ENCODE results near the gene CYP8B1. TPM values are rescaled to one million over a fixed set of nuclear protein-coding genes. Genes with fewer than 3 reads are reported as not detected.

Gene CYP8B1
- total and polyA plus RNA-seq, 2 of the 13 experiments (the other 11 are each of a cell fraction or from before 2014, with no cell fraction given): 0.58 to 2.0 TPM

DNA sequence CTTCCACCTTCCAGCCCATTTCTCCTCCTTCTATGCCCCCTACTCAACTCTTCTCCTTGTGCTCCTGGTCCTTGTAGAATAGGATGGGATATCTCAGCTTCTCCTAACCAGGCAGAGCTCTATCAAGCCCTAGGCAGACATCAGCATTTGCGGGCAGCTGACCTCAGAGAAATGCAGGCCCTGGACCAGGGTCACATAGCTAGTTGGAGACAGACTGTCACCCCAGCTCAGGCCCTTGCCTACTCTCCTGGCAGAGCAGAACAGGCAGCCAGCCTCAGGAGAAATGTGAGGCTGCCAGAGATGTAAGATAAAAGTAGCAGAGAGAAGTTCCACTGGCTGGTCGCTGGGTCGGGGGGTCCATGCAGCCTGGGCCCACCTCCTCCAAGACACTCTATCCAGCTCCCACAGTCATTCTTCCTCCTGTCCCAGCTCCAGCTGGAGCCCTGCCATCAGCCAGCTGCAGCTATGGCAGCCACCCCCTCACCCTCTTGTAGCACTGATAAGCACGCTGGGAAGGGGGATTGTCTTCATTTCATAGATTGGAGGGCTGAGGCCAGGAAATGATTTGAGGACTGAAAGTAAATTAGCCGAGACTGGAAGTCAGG lies 4.0 kb downstream of the CYP8B1 start:
- ATAC-seq (no peak), FAIRE-seq (no peak), DNase-seq (ENCODE audit: low spot score) (no peak)
- BruUV-seq (replicated peaks): no TSS peak
- ChIA-PET POLR2A (interaction anchor here (1.0 kb wide), 1 partner anchor 67 kb away, joined by 3 read pairs; the partner anchor contains the start of gene HIGD1A), CTCF (ENCODE audit: low intra/inter-chr PET ratio, low total read pairs) (no interaction called here)
- Histone ChIP-seq H3K27ac (ENCODE audit: extremely low read length, insufficient read depth, low read length) (no peak overlapping the region), H2AFZ (ENCODE audit: low read length) (no peak overlapping the region), H4K20me1 (ENCODE audit: insufficient read depth, low read length) (no peaks in the 10 kb centered on the region), H3K27me3 (ENCODE audit: control insufficient read depth in 1 of 2, insufficient read depth in 2 of 2, low read length in 2 of 2) (no peaks in the 10 kb centered on the region), H3K36me3 (replicated peaks in 1 of 2; ENCODE audit: control insufficient read depth in 1 of 2, insufficient read depth in 2 of 2, low read length in 2 of 2) (no peaks in the 10 kb centered on the region), H3K9me3 (ENCODE audit: low read length) (no peaks in the 10 kb centered on the region), H3K4me1 (ENCODE audit: insufficient read depth, low read length) (peaks cover 61% of the 10 kb centered on the region), H3K4me3 (replicated peaks in 1 of 3; ENCODE audit: insufficient read depth in 1 of 3, low read depth in 2 of 3, low read length in 3 of 3) (no peak overlapping the region), H3K4me2 (ENCODE audit: low read depth, low read length) (no peak overlapping the region), H3K79me2 (ENCODE audit: insufficient read depth, low read length) (no peaks in the 10 kb centered on the region), H3K9ac (ENCODE audit: insufficient read depth, low read depth, low read length) (no peak overlapping the region)
- in situ Hi-C loops (cut with HindIII; ENCODE audit: extremely low pct_ligation_motif_present, low pct_unique_long_range_greater_than_20kb): no loop called here
- 93% methylated on average over 4 of the region's 5 CpGs for WGBS (ENCODE audit: low lambda C conversion rate)
- TF ChIP-seq ZNF598 (CRISPR knock-in tag; IDR thresholded peaks at IDR 0.05; ENCODE audit: borderline replicate concordance) (no peak), ZNF747 (CRISPR knock-in tag; IDR thresholded peaks at IDR 0.05; ENCODE audit: borderline replicate concordance) (no peak), MAFK (conservative IDR thresholded peaks at IDR 0.05 in 1 of 2, IDR thresholded peaks at IDR 0.05 in 1 of 2; ENCODE audit: low read length in 2 of 2) (no peak), ZNF33B (CRISPR knock-in tag; IDR thresholded peaks at IDR 0.05) (no peak), ZNF337 (CRISPR knock-in tag; IDR thresholded peaks at IDR 0.05; ENCODE audit: borderline replicate concordance, low read depth) (no peak), FOXP1 (IDR thresholded peaks at IDR 0.05) (no peak), FOXP1 (CRISPR knock-in tag; IDR thresholded peaks at IDR 0.05) (no peak), CREB1 (IDR thresholded peaks at IDR 0.05) (no peak), CREB1 (CRISPR knock-in tag; IDR thresholded peaks at IDR 0.05) (no peak), THYN1 (CRISPR knock-in tag; IDR thresholded peaks at IDR 0.05; ENCODE audit: borderline replicate concordance, low read depth) (no peak)
- TF ChIP-seq, protein P1, sequence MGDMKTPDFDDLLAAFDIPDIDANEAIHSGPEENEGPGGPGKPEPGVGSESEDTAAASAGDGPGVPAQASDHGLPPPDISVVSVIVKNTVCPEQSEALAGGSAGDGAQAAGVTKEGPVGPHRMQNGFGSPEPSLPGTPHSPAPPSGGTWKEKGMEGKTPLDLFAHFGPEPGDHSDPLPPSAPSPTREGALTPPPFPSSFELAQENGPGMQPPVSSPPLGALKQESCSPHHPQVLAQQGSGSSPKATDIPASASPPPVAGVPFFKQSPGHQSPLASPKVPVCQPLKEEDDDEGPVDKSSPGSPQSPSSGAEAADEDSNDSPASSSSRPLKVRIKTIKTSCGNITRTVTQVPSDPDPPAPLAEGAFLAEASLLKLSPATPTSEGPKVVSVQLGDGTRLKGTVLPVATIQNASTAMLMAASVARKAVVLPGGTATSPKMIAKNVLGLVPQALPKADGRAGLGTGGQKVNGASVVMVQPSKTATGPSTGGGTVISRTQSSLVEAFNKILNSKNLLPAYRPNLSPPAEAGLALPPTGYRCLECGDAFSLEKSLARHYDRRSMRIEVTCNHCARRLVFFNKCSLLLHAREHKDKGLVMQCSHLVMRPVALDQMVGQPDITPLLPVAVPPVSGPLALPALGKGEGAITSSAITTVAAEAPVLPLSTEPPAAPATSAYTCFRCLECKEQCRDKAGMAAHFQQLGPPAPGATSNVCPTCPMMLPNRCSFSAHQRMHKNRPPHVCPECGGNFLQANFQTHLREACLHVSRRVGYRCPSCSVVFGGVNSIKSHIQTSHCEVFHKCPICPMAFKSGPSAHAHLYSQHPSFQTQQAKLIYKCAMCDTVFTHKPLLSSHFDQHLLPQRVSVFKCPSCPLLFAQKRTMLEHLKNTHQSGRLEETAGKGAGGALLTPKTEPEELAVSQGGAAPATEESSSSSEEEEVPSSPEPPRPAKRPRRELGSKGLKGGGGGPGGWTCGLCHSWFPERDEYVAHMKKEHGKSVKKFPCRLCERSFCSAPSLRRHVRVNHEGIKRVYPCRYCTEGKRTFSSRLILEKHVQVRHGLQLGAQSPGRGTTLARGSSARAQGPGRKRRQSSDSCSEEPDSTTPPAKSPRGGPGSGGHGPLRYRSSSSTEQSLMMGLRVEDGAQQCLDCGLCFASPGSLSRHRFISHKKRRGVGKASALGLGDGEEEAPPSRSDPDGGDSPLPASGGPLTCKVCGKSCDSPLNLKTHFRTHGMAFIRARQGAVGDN (CRISPR knock-in tag; IDR thresholded peaks at IDR 0.05): no peak
- intact Hi-C loops (cut with micrococcal nuclease; ENCODE audit: unreplicated experiment): no loop called here

Data from HepG2 (cell line).